Smooth muscle cell of the brain vasculature (primary cell): ENCODE measurements around the gene MFAP2.

ENCODE experiments used
- DNase-seq: peaks from one replicate; pipeline ENCODE4 v3.0.0-alpha.2; 2012; ENCODE audit warnings: low read depth, low spot score

MFAP2 gene

GRCh38 chr1:17008208-17008855, 27.9 kb upstream of the MFAP2 start:
- DNase-seq: no peak

DNA sequence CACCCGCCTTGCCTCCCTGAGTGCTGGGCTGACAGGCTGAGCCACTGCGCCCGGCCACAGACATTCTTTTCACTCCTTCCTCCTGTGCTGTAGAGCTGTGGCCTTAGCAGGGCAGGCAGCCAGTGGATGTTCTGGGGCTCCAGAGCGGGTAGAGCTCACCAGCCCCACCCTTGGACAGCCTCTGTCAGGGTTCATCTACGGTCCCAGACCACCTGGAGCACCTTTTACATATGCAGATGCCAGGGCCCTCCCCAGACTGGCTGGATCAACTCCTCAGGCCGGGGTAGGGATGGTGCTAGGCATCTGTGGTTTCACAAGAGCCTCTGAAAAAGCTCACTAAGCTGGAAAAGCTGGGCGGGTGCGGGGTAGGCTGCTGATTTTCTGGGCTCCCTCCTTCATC, 26.7 kb upstream of the MFAP2 start:
- DNase-seq: no peak

- no peak for DNase-seq
These were observed 24.9 kb upstream of the MFAP2 start for GRCh38 chr1:17005365-17005740.

DNA sequence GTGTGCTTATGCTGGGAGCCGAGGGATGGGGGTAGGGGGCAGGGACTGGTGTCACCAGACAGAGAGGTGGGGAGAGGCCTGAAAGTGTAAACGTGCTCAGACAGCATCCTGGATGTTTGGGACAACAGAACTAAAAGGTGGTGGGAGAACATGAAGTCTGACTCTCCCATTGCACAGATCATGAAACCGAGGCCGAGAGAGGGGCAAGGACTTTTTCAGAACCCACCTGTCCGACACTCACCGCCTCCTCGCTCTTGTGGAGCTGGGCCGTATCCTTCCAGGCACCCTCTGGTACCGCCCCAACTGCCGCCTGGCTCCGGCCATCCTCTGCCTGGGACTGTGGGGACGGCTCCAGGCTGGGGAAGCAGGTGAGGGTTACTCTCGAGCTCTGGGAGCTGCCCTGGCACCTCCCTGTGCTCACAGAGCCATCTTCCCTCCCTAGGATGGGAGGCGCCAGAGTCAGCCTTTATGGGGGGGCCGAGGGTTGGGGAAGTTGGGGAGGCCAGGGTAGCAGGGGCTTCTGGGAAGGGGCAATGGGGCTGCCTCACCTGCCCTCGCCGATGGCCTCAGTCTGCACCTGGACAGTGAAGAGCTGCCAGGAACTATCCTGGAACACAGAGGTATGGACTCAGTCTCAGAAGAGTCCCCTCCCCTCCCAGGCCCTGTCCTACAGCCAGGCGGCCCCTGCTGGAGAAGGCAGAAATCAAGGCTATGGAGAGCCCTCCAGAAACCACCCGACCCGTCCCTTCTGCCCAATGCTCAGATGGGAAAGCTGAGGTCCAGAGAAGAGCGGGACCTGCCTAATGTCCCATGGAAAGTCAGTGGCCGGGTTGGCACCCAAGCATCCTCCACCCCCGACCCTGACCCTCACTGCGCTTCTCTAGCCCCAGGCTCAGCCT, 24.3 kb upstream of the MFAP2 start:
- no peak for DNase-seq

DNA sequence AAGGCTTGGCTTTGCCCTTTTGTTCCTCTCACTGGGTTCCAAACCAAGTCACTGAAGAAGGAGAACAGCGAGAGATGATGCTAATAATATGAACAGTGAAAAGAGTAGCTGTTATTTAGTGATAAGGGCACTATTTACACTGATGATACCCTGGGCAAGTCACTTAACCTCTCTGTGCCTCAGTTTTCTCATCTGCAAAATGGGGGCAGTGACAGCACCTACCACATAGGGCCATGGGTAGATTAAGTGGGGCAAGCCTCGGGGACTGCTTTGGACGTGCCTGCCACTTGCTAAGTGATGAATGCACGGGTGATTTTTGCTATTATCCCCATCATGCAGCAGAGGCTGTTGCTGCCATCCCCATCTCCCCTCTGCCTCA, 22.1 kb upstream of the MFAP2 start:
- DNase-seq: no peak

DNA sequence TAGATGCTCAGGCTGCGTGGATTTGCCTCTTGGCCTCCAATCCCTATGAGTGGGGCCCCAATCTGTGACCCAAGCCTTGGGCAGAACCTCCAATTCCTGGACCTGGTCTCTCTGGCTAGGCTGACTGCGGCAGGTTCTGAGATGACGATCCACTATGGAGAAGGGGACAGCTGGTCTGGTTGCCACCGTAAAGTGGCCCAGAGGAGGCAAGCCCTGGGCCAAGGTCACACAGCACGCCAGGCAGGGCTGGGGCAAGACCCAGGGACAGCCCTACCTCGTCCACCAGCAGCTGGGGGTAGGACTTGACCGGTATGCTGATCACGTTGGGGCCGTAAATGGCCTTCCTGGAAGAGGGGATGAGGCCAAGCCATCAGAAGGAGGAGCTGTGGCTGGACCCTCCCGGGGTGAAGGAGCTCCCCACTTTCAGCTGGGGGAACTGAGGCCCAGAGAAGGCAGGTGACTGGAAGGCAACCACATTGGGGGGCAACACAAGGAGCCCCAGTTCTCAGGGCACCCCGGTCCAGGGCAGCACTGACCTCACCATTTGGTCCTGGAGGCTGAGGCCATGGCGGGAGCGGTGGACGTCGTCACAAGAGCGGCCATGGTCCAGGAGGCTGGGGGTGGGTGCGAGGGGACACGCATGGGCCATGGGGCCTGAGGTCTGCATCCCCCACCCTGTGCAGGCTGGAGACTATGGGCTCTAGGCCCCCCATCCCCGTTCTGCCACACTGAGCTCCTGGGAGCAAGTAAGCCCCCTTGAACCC, 21.5 kb upstream of the MFAP2 start:
- DNase-seq: no peak

GRCh38 chr1:16999863-17000262, 19.4 kb upstream of the MFAP2 start:
- no peak for DNase-seq

- no peak for DNase-seq
These were observed 18.2 kb upstream of the MFAP2 start for GRCh38 chr1:16998589-16998988.

GRCh38 chr1:16996845-16997244, 16.4 kb upstream of the MFAP2 start:
- no peak for DNase-seq

- no peak for DNase-seq
These were observed 13.2 kb upstream of the MFAP2 start for GRCh38 chr1:16993521-16994038.

GRCh38 chr1:16992675-16993074, 12.3 kb upstream of the MFAP2 start:
- no peak for DNase-seq

GRCh38 chr1:16992102-16992501, 11.7 kb upstream of the MFAP2 start:
- DNase-seq: no peak

GRCh38 chr1:16991571-16991970, 11.2 kb upstream of the MFAP2 start:
- no peak for DNase-seq

DNA sequence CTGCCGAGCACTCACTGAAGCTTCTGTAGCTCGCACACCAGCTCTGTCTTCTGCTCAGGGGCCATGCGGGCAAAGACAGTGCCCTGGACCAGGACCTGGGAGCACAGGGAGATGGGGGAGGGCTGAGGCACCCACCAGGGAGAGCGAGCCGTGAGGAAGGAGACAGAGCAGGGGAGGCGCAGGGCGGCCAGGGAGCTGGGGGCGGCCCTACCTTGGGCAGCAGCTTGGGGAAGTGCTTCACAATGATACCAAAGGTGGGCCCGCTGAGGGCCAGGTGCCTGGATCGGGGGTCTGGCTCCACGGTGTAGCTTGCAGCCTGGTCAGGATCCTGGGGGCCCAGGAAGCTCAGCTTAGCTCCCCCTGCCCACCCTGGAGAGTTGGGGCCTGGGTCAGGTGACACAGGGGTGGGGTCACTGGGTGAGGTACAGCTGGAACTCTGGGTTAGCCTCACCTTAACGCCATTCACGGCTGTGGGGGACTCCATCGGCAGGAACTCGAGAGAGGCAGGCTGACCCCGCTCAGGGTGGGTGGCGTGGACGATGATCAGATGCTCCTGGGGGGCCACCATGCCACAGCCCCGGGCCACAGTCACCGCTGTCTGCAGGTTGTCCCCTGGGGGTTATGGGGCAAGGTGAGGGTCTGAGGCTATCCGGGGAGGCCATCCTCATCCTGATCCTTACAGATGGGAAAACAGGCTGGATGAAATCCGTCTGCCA, 9.4 kb upstream of the MFAP2 start:
- no peak for DNase-seq

- no peak for DNase-seq
These were observed 7.8 kb upstream of the MFAP2 start for GRCh38 chr1:16988210-16988609.

DNA sequence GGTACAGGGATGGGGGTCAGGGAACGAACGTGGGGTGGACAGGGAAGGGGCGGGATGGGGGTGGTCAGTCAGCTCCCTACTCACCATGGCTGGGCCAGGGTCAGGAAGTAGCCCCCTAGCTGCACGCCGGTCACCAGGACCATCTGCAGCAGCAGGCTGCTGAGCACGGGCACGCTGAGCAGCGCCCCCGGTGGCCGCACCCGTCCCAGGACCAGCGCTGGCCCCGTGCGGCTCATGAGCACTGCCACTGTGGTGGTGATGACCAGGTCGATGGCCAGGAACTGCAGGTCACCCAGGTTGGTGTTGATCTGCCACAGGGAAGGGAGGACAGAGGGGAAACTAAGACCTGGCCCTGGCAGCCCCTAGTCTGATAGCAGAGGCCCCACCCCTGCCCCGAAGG, 6.5 kb upstream of the MFAP2 start:
- DNase-seq: no peak

DNA sequence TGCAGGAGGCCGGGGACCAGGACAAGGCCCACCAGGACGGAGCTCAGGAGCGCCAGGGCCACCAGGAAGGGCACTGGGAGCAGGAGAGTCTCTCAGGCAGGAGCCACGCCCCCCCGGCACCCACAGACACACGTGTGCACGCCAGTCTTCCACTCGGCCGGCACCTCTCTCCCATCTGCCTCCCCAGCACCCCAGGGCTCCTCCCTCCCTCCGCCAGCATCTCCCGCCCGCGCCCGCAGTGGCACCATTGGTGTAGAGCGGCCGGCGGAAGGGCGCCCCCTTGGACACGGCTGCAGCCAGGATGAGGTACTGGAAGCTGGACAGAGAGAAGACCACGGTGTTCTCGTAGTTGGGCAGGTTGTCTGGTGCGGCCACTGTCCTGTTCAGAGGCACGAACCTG, 6.1 kb upstream of the MFAP2 start:
- DNase-seq: no peak

- no peak for DNase-seq
These were observed 5.7 kb upstream of the MFAP2 start for GRCh38 chr1:16986113-16986512.

GRCh38 chr1:16984717-16985116, 4.3 kb upstream of the MFAP2 start:
- DNase-seq: no peak

GRCh38 chr1:16983649-16984048, 3.2 kb upstream of the MFAP2 start:
- no peak for DNase-seq

GRCh38 chr1:16982902-16983301, 2.5 kb upstream of the MFAP2 start:
- no peak for DNase-seq
